ENCODE measurements around the gene ATP13A5.

ATP13A5 gene

GRCh38 chr3:193367868-193368267 lies 10.7 kb downstream of the ATP13A5 start:
- no peak for TF ChIP-seq CTCF (IDR thresholded peaks at IDR 0.05)

- TF ChIP-seq CTCF (IDR thresholded peaks at IDR 0.05), result no peak
Observed at GRCh38 chr3:193357291-193357690, 21.3 kb downstream of the ATP13A5 start.

GRCh38 chr3:193354423-193354822 lies 24.1 kb downstream of the ATP13A5 start:
- TF ChIP-seq CTCF (IDR thresholded peaks at IDR 0.05), result no peak

GRCh38 chr3:193350744-193351143 lies 27.8 kb downstream of the ATP13A5 start:
- TF ChIP-seq CTCF (IDR thresholded peaks at IDR 0.05), result no peak

GRCh38 chr3:193348686-193349085 lies 29.9 kb downstream of the ATP13A5 start:
- no peak for TF ChIP-seq CTCF (IDR thresholded peaks at IDR 0.05)

- no peak for TF ChIP-seq CTCF (IDR thresholded peaks at IDR 0.05)
Observed at GRCh38 chr3:193347521-193348501, 30.7 kb downstream of the ATP13A5 start.

- no peak for TF ChIP-seq CTCF (IDR thresholded peaks at IDR 0.05)
Observed at GRCh38 chr3:193346259-193346658, 32.3 kb downstream of the ATP13A5 start.

Data from LNCAP (cell line).